ENCODE results near the gene AGBL3.
"Not testable (repeated sequence)": the region's sequence is repeated elsewhere in the genome, so short reads cannot be mapped to it uniquely, and the experiment has no call there.

AGBL3 gene

GRCh38 chr7:135169141-135169963 is 183.0 kb downstream of the AGBL3 start:
- no peaks in the 10 kb centered on the region for H3K27me3 Mint-ChIP-seq
- H3K27ac Mint-ChIP-seq = peak overlapping the region; percentile 98
- peaks cover 62% of the 10 kb centered on the region for H3K4me1 Mint-ChIP-seq (ENCODE audit: low read depth)

DNA sequence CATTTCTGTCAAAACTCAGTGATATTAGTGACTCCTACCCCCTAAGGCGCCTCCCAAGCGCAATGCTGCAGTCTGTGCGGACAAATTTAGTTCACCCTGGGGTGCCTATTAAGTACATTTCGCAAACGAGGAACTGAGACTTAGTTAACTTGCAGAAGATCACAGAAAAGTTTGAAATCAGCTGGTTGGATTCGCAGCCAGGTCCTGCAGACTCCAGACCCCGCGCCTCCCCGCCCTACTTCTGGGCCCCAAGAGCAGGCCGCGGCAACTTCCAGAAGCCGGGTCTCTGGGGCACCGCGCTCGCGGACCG is 183.6 kb downstream of the AGBL3 start:
- peak overlapping the region; percentile 95 for H3K4me3 Mint-ChIP-seq
- DNase-seq = no peak
- peak overlapping the region; percentile 98 for H3K27ac Mint-ChIP-seq
- peaks cover 55% of the 10 kb centered on the region for H3K36me3 Mint-ChIP-seq (ENCODE audit: low read depth)
- H3K27me3 Mint-ChIP-seq = no peaks in the 10 kb centered on the region
- H3K9me3 Mint-ChIP-seq = no peaks in the 10 kb centered on the region
- H3K4me1 Mint-ChIP-seq (ENCODE audit: low read depth) = peaks cover 62% of the 10 kb centered on the region

More at GRCh38 chr7:135169141-135169963, 183.0 kb downstream of the AGBL3 start:
- Mint-ChIP-seq H3K9me3 (no peaks in the 10 kb centered on the region), H3K4me3 (peak overlapping the region; percentile 95), H3K36me3 (ENCODE audit: low read depth) (peaks cover 60% of the 10 kb centered on the region)
- DNase-seq = peak; percentile 67

DNA sequence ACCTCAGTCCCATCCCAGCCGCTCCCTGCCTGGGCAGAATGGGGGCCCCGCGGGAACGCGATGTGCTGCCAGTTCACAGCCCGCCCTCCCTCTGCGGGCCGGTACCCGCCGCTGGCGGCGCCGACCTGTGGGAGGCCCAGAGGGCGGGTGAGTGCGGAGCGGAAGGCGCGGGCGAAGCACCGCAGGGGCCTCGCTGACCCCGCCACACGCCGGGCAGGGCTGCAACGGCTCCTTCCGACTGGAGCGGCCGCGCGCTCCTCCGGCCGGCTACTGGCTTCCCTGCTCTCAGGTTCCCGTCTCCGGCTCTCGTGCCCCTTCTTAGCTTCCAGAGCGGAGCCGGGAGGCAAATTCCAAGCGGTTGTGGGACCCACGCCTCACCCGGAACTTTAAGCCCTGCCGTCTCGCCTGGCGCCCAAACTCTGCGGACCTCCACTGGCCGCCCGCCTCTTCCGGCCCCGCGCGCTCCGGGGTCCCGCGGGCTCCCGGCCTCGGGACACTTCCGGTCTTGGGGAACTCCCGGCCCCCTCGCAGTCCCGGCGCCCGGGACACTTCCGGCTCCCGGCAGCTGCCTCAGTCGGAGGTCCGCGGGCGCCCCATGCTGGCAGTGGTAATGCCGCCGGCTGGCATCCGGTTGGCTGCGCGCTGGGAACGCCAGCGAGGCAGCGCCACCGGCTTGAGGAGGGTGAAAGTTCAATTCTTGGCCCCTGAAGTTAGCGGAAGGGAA is 184.1 kb downstream of the AGBL3 start, which contains the start of gene CYREN:
Gene CYREN, minus strand, starts transcription at position 434 of the 724 bp plus-strand sequence. CDS start 1,785 bp downstream, outside the sequence.
- Mint-ChIP-seq H3K27me3 (no peaks in the 10 kb centered on the region), H3K4me1 (ENCODE audit: low read depth) (peaks cover 58% of the 10 kb centered on the region), H3K4me3 (peak within 1 kb of the TSS; percentile 95), H3K27ac (peak within 1 kb of the TSS; percentile 98), H3K36me3 (ENCODE audit: low read depth) (peaks cover 50% of the 10 kb centered on the region), H3K9me3 (no peaks in the 10 kb centered on the region)
- peak; percentile 95 for DNase-seq

GRCh38 chr7:135170998-135171481 is 184.7 kb downstream of the AGBL3 start:
- H3K4me3 Mint-ChIP-seq = peak overlapping the region; percentile 95
- H3K9me3 Mint-ChIP-seq, H3K27me3 Mint-ChIP-seq, DNase-seq: not testable (repeated sequence)
- peaks cover 52% of the 10 kb centered on the region for H3K4me1 Mint-ChIP-seq (ENCODE audit: low read depth)
- peak overlapping the region; percentile 96 for H3K27ac Mint-ChIP-seq
- peaks cover 44% of the 10 kb centered on the region for H3K36me3 Mint-ChIP-seq (ENCODE audit: low read depth)

DNA sequence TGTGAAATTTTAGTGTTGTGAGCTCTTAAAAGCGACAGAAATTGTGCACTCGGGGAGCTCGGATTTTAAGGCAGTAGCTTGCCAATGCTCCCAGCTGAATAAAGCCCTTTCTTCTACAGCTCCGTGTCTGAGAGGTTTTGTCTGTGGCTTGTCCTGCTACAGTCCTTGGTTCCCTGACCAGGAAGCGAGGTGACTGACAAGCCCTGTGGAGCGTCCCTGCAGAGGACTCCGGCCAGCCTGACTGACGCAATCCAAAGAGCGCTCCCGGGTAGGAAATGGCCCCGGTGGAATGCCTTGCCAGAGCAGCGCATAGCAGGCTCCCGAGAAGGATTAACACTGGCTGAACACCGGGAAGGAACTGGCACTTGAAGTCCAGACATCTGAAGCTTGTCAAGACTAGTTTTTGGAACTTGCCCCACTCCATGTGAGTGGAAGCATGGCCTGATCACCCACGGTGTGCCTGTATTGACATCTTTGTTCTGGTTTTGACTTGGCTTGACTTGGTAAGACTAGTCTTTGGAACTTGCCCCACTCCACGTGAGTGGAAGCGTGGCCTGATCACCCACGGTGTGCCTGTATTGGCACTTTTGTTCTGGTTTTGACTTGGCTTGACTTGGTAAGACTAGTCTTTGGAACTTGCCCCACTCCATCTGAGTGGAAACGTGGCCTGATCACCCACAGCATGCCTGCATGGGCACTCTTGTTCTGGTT is 185.4 kb downstream of the AGBL3 start:
- Mint-ChIP-seq H3K27ac (peak overlapping the region; percentile 96), H3K4me3 (peak overlapping the region; percentile 95), H3K4me1 (ENCODE audit: low read depth) (peaks cover 45% of the 10 kb centered on the region), H3K36me3 (ENCODE audit: low read depth) (peaks cover 42% of the 10 kb centered on the region)
- not testable (repeated sequence) for H3K9me3 Mint-ChIP-seq, H3K27me3 Mint-ChIP-seq, DNase-seq

GRCh38 chr7:135173916-135174315 is 187.6 kb downstream of the AGBL3 start:
- H3K27ac Mint-ChIP-seq = not testable (repeated sequence)

DNA sequence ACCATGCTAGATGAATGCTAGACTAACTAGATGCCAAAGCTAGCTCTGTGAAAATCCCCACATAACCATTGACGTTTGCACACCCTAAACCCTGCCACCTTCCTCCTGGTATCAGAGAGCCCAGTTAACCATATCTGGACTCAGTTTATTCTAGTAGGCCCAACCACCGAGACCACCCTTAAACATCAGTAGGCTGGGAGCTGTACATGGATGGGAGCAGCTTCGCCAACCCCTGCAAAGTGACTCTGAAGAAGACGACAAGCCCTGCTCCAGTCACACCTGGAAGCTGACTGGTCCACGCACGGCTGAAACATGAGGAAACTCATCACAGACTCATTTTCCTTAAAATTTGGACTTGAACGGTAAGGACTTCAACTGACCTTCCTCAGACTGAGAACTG is 188.6 kb downstream of the AGBL3 start:
- Mint-ChIP-seq H3K27me3 (no peaks in the 10 kb centered on the region), H3K36me3 (ENCODE audit: low read depth) (peaks cover 22% of the 10 kb centered on the region), H3K27ac (no peak overlapping the region), H3K4me1 (ENCODE audit: low read depth) (peaks cover 14% of the 10 kb centered on the region), H3K9me3 (peaks cover 10% of the 10 kb centered on the region), H3K4me3 (no peak overlapping the region)
- no peak for DNase-seq

More at GRCh38 chr7:135173916-135174315, 187.6 kb downstream of the AGBL3 start:
- H3K27me3 Mint-ChIP-seq, DNase-seq, H3K4me3 Mint-ChIP-seq, H3K9me3 Mint-ChIP-seq: not testable (repeated sequence)
- peaks cover 23% of the 10 kb centered on the region for H3K4me1 Mint-ChIP-seq (ENCODE audit: low read depth)
- peaks cover 23% of the 10 kb centered on the region for H3K36me3 Mint-ChIP-seq (ENCODE audit: low read depth)

- H3K27me3 Mint-ChIP-seq = no peaks in the 10 kb centered on the region
- H3K36me3 Mint-ChIP-seq (ENCODE audit: low read depth) = peaks cover 27% of the 10 kb centered on the region
- DNase-seq = no peak
- H3K27ac Mint-ChIP-seq = no peak overlapping the region
- no peak overlapping the region for H3K4me3 Mint-ChIP-seq
- H3K4me1 Mint-ChIP-seq (ENCODE audit: low read depth) = peaks cover 11% of the 10 kb centered on the region
- peaks cover 15% of the 10 kb centered on the region for H3K9me3 Mint-ChIP-seq
Observed at GRCh38 chr7:135175931-135176330, 189.6 kb downstream of the AGBL3 start.

DNA sequence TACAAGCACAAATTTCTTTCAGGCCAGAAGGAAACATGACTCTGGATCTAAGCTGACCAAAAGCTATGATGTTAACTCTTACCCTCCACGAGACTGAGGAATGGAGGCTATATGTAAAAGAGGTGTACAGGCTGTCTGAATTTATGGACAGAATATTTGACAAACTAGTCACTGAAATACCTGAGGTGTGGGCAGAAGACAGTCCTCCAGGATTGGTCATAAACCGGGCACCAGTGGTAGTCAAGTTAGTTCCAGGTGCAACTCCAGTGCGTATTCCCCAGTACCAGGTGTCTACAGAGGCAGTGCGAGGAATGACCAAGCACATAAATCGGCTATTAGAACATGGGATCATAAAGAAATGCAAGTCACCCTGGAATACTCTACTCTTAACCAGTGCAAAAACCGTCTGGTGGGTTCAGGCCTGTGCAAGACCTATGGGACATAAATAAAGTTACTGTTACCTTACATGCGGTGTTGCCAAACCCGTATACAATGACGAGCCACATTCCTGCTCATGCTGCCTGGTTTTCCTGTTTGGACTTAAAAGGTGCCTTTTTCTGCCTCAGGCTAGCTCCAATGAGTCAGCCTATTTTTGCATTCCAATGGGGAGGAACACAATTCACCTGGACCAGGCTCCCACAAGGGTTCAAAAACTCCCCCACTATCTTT is 190.9 kb downstream of the AGBL3 start:
- H3K27me3 Mint-ChIP-seq = no peaks in the 10 kb centered on the region
- H3K9me3 Mint-ChIP-seq = peaks cover 24% of the 10 kb centered on the region
- no peak for DNase-seq
- H3K4me1 Mint-ChIP-seq (ENCODE audit: low read depth) = peaks cover 1% of the 10 kb centered on the region
- no peak overlapping the region for H3K27ac Mint-ChIP-seq
- no peak overlapping the region for H3K4me3 Mint-ChIP-seq
- H3K36me3 Mint-ChIP-seq (ENCODE audit: low read depth) = peaks cover 38% of the 10 kb centered on the region

DNA sequence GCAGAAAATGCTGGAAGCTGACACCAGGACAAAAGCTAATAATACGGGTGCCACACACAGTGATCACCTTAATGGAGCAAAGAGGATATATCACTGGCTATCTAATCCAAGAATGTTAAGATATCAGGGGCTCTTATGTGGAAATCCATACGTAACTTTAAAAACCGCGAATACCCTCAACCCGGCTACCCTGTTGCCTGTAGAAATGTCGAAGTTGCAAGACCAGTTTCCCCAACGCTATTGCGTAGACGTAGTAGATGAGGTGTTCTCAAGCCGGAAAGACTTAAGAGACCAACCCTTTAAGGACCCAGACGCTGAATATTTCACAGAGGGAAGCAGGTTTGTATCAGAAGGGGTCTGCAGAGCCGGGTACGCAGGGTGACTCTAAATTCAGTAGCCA is 192.1 kb downstream of the AGBL3 start:
- Mint-ChIP-seq H3K27ac (no peak overlapping the region), H3K4me1 (ENCODE audit: low read depth) (no peaks in the 10 kb centered on the region), H3K36me3 (ENCODE audit: low read depth) (peaks cover 48% of the 10 kb centered on the region), H3K4me3 (no peak overlapping the region), H3K27me3 (no peaks in the 10 kb centered on the region), H3K9me3 (peaks cover 33% of the 10 kb centered on the region)
- no peak for DNase-seq

GRCh38 chr7:135179321-135179925 is 193.1 kb downstream of the AGBL3 start:
- no peak overlapping the region for H3K4me3 Mint-ChIP-seq
- peaks cover 39% of the 10 kb centered on the region for H3K9me3 Mint-ChIP-seq
- H3K27me3 Mint-ChIP-seq = no peaks in the 10 kb centered on the region
- H3K27ac Mint-ChIP-seq = no peak overlapping the region
- DNase-seq = no peak
- H3K36me3 Mint-ChIP-seq (ENCODE audit: low read depth) = peaks cover 59% of the 10 kb centered on the region
- no peaks in the 10 kb centered on the region for H3K4me1 Mint-ChIP-seq (ENCODE audit: low read depth)

DNA sequence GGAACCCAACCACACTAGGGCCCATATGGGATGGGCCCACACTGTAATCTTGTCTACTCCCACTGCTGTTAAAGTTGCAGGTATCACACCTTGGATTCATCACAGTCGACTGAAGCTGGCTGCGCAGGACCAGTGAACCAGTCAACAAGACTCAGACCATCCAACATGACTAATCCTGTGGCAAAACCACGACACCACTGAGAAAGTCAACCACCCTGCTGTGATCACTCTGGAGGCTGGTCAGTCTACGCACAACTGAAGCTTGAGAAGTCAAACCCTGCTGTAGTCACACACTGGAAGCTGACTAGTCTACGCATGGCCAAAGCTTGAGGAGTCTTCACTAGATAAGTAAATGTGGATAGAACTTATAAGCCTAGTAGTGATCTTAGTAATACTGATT is 193.8 kb downstream of the AGBL3 start:
- no peak for DNase-seq
- no peak overlapping the region for H3K27ac Mint-ChIP-seq
- H3K27me3 Mint-ChIP-seq = no peaks in the 10 kb centered on the region
- H3K36me3 Mint-ChIP-seq (ENCODE audit: low read depth) = peaks cover 66% of the 10 kb centered on the region
- no peaks in the 10 kb centered on the region for H3K4me1 Mint-ChIP-seq (ENCODE audit: low read depth)
- no peak overlapping the region for H3K4me3 Mint-ChIP-seq
- peaks cover 39% of the 10 kb centered on the region for H3K9me3 Mint-ChIP-seq

- H3K27me3 Mint-ChIP-seq = no peaks in the 10 kb centered on the region
- no peak overlapping the region for H3K4me3 Mint-ChIP-seq
- H3K9me3 Mint-ChIP-seq = peaks cover 39% of the 10 kb centered on the region
- no peaks in the 10 kb centered on the region for H3K4me1 Mint-ChIP-seq (ENCODE audit: low read depth)
- peaks cover 76% of the 10 kb centered on the region for H3K36me3 Mint-ChIP-seq (ENCODE audit: low read depth)
- no peak for DNase-seq
- no peak overlapping the region for H3K27ac Mint-ChIP-seq
Observed at GRCh38 chr7:135181261-135181928, 195.1 kb downstream of the AGBL3 start.
